Liver (tissue), 9 donors: ENCODE measurements around the gene VDAC1. TPM values are rescaled to one million over a fixed set of nuclear protein-coding genes. Genes with fewer than 3 reads are reported as not detected.

ENCODE experiments used
- DNase-seq: peaks from one replicate; pipeline ENCODE4 v3.0.0-alpha.2; 2017; ENCODE audit warnings: low spot score
- H3K27ac ChIP-seq, 2 donors: one replicate each; pipeline ENCODE4 v1.7.0; 2013; ENCODE audit warnings: inconsistent platforms in 2 of 2, low read length in 2 of 2, control low read depth in 1 of 2, low read depth in 1 of 2, mild to moderate bottlenecking in 1 of 2
- H3K27me3 ChIP-seq, 4 donors: one replicate each; pipeline versions ENCODE4 v1.6.1 to v1.7.0; 2013; ENCODE audit warnings: low read length in 3 of 4, inconsistent platforms in 1 of 4, mild to moderate bottlenecking in 1 of 4, moderate library complexity in 1 of 4; ENCODE audit not compliant: control insufficient read depth in 4 of 4, insufficient read depth in 4 of 4
- H3K36me3 ChIP-seq, 4 donors: one replicate each; pipeline versions ENCODE4 v1.6.1 to v1.7.0; 2013; ENCODE audit warnings: low read length in 3 of 4, mild to moderate bottlenecking in 3 of 4, low read depth in 1 of 4, moderate library complexity in 1 of 4; ENCODE audit not compliant: control insufficient read depth in 4 of 4, insufficient read depth in 3 of 4
- H3K4me1 ChIP-seq, 4 donors: one replicate each; pipeline versions ENCODE4 v1.6.1 to v1.7.0; 2013; ENCODE audit warnings: low read length in 3 of 4, mild to moderate bottlenecking in 3 of 4, moderate library complexity in 1 of 4; ENCODE audit not compliant: control insufficient read depth in 4 of 4, insufficient read depth in 4 of 4
- H3K4me3 ChIP-seq, 3 donors: one replicate each; pipeline versions ENCODE4 v1.6.1 to v1.7.0; 2013; ENCODE audit warnings: low read length in 3 of 3, control low read depth in 1 of 3, low read depth in 1 of 3, mild to moderate bottlenecking in 1 of 3
- H3K9ac ChIP-seq, 2 donors: one replicate each; pipeline ENCODE4 v1.7.0; 2013; ENCODE audit warnings: low read length in 2 of 2, mild to moderate bottlenecking in 2 of 2, moderate library complexity in 2 of 2, control low read depth in 1 of 2, low read depth in 1 of 2
- H3K9me3 ChIP-seq, 4 donors: one replicate each; pipeline versions ENCODE4 v1.6.1 to v1.7.0; 2013; ENCODE audit warnings: low read length in 3 of 4; ENCODE audit not compliant: control insufficient read depth in 4 of 4
- CTCF ChIP-seq: fragments of 150-350 bp; IDR thresholded peaks from 2 replicates; pipeline ENCODE4 v1.5.1; 2017; ENCODE audit warnings: improper control_type of control experiment, low read depth, low read length; ENCODE audit not compliant: missing input control
- EGR1 ChIP-seq, 2 donors: IDR thresholded peaks; 2 replicates each; pipeline ENCODE4 v1.6.1; 2016 to 2018; ENCODE audit warnings: antibody characterized with exemption in 2 of 2, low read depth in 2 of 2
- FOXA1 ChIP-seq: IDR thresholded peaks from 2 replicates; pipeline ENCODE4 v1.6.1; 2016; ENCODE audit warnings: antibody characterized with exemption
- GABPA ChIP-seq, 2 donors: IDR thresholded peaks in 1 of 2; conservative IDR thresholded peaks in 1 of 2; 2 replicates each; pipeline ENCODE4 v1.6.1; 2016; ENCODE audit warnings: antibody characterized with exemption in 2 of 2, mild to moderate bottlenecking in 1 of 2, moderate library complexity in 1 of 2
- JUND ChIP-seq, 2 donors: IDR thresholded peaks; 2 replicates each; pipeline ENCODE4 v1.6.1; 2016; ENCODE audit warnings: antibody characterized with exemption in 2 of 2
- REST ChIP-seq: IDR thresholded peaks from 2 replicates; pipeline ENCODE4 v1.6.1; 2016; ENCODE audit warnings: antibody characterized with exemption, mild to moderate bottlenecking
- SP1 ChIP-seq: IDR thresholded peaks from 2 replicates; pipeline ENCODE4 v1.6.1; 2018; ENCODE audit warnings: antibody characterized with exemption, mild to moderate bottlenecking
- TAF1 ChIP-seq: conservative IDR thresholded peaks from 2 replicates; pipeline ENCODE4 v1.6.1; 2016; ENCODE audit warnings: antibody characterized with exemption, mild to moderate bottlenecking
- YY1 ChIP-seq: IDR thresholded peaks from 2 replicates; pipeline ENCODE4 v1.6.1; 2016; ENCODE audit warnings: antibody characterized with exemption, mild to moderate bottlenecking
- ZBTB33 ChIP-seq: IDR thresholded peaks from 2 replicates; pipeline ENCODE4 v1.6.1; 2016; ENCODE audit warnings: antibody characterized with exemption
- WGBS: extraction: QIAGEN DNeasy Blood & Tissue Kit; methylation state at CpG from one replicate; pipeline ENCODE4 v1.1.7; 2013; 5-methylcytosine and 5-hydroxymethylcytosine counted together
- polyA plus RNA-seq, 2 donors: library from polyadenylated mRNA; stranded (reverse) in 1 of 2; unstranded in 1 of 2; fragments of 200-250 nt in 1 of 2; fragments of >200 nt in 1 of 2; fragmentation: Nextera tagmentation in 1 of 2; extraction: Ambion mirVana in 1 of 2; gene quantifications; one replicate each; pipeline versions ENCODE4 v1.2.1 to v1.2.3, GENCODE V29; 2013 to 2015
- total RNA-seq, 2 donors: library from RNA; depleted of rRNA; stranded (reverse); fragments of >200 nt; gene quantifications; one replicate each; pipeline ENCODE4 v1.2.3, GENCODE V29; 2014
- donor health status: healthy.
- donor health status: healthy.
- donor health status: healthy.
- donor health status: healthy.
- donor health status: healthy.

Gene VDAC1
- total and polyA plus RNA-seq, 4 donors, result 85.4 to 139 (median 121) TPM

GRCh38 chr5:134005417-134006061 lies 764 bp upstream of the VDAC1 start:
- Histone ChIP-seq H3K4me3 (peak overlapping the region; percentile 55 to 90 (median 85)), H3K4me1 (peaks cover 14 to 36% (median 25%) of the 10 kb centered on the region in 4 donors), H3K9ac (peak overlapping the region; percentile 88 to 95), H3K27me3 (no peaks in the 10 kb centered on the region), H3K27ac (peak overlapping the region; percentile 98 to 99), H3K9me3 (no peaks in the 10 kb centered on the region), H3K36me3 (peaks cover 0 to 4% (median 0%) of the 10 kb centered on the region in 4 donors)
- 15% methylated on average over 40 of the region's 40 CpGs for WGBS
- TF ChIP-seq YY1 (peak; percentile 7), CTCF (no peak), TAF1 (no peak)
- DNase-seq, result peak; percentile 50

- under 1% methylated on average over 90 of the region's 90 CpGs for WGBS
- Histone ChIP-seq H3K4me3 (peak overlapping the region; percentile 78 to 90 (median 87)), H3K27me3 (no peaks in the 10 kb centered on the region), H3K9me3 (no peaks in the 10 kb centered on the region), H3K27ac (peak overlapping the region; percentile 98 to 99), H3K36me3 (peaks cover 0 to 4% (median 0%) of the 10 kb centered on the region in 4 donors), H3K4me1 (peaks cover 18 to 49% (median 34%) of the 10 kb centered on the region in 4 donors), H3K9ac (peak overlapping the region; percentile 95 to 98)
- peak; percentile 62 for DNase-seq
- TF ChIP-seq GABPA (IDR thresholded peaks at IDR 0.05 in 1 of 2, conservative IDR thresholded peaks at IDR 0.05 in 1 of 2) (no peak), EGR1 (IDR thresholded peaks at IDR 0.05; ENCODE audit: low read depth in 2 of 2) (peak in 1 of 2 donors; percentile 86), YY1 (peak; percentile 15), TAF1 (no peak)
Observed at GRCh38 chr5:134003817-134004625, 754 bp downstream of the VDAC1 start.

GRCh38 chr5:134003064-134003816 lies 1.5 kb downstream of the VDAC1 start:
- peak overlapping the region; percentile 95 to 98 for H3K9ac ChIP-seq
- WGBS, result 20% methylated on average over 11 of the region's 11 CpGs
- TF ChIP-seq GABPA (IDR thresholded peaks at IDR 0.05 in 1 of 2, conservative IDR thresholded peaks at IDR 0.05 in 1 of 2) (no peak), REST (no peak), JUND (IDR thresholded peaks at IDR 0.05) (no peak), TAF1 (no peak), SP1 (no peak), CTCF (no peak), ZBTB33 (no peak), FOXA1 (no peak)
- no peaks in the 10 kb centered on the region for H3K9me3 ChIP-seq
- H3K4me1 ChIP-seq, result peaks cover 18 to 49% (median 34%) of the 10 kb centered on the region in 4 donors
- peaks cover 0 to 5% (median 0%) of the 10 kb centered on the region in 4 donors for H3K36me3 ChIP-seq
- no peaks in the 10 kb centered on the region for H3K27me3 ChIP-seq
- DNase-seq, result no peak
- H3K27ac ChIP-seq, result peak overlapping the region; percentile 98 to 99
- peak overlapping the region; percentile 78 to 90 (median 87) for H3K4me3 ChIP-seq
